ENCODE data around the gene MRPS26.

Gene MRPS26

DNA sequence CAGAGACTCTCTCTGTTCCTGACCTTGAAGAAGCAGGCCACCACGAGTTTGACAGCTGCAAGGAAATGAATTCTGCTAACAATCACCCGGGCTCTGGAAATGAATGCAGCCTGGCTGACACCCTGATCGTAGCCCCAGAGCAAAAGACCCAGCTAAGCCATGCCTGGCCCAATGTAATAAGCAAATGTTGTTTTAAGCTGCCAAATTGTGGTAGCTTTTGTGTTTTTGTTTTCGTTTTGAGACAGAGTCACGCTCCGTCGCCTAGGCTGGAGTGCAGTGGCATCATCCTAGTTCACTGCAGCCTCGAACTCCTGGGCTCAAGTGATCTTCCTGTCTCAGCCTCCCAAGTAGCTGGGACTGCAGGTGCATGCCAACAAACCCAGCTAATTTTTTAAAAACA lies 22.2 kb downstream of the MRPS26 start:
- WGBS (ENCODE audit: extremely low coverage, insufficient coverage, insufficient read length) = no CpG with 5 or more reads among the region's 8 CpGs
- Histone ChIP-seq H3K23ac (ENCODE audit: low read length) (no peak overlapping the region), H3K36me3 (ENCODE audit: control insufficient read depth in 1 of 2, insufficient read depth in 2 of 2, low read length in 2 of 2) (no peaks in the 10 kb centered on the region)

GRCh38 chr20:3068986-3069900 lies 23.4 kb downstream of the MRPS26 start:
- Histone ChIP-seq H2AFZ (ENCODE audit: insufficient read depth, low read length, poor library complexity) (no peak overlapping the region), H3K79me1 (ENCODE audit: low read length) (no peaks in the 10 kb centered on the region), H4K91ac (ENCODE audit: low read depth, low read length) (no peak overlapping the region), H2BK12ac (ENCODE audit: low read length) (no peak overlapping the region), H3K36me3 (ENCODE audit: control insufficient read depth in 1 of 2, insufficient read depth in 2 of 2, low read length in 2 of 2) (no peaks in the 10 kb centered on the region), H3K9me3 (ENCODE audit: insufficient read depth, low read depth, low read length) (peaks cover 10% of the 10 kb centered on the region), H2BK120ac (ENCODE audit: insufficient read depth, low read length, poor library complexity) (no peak overlapping the region), H3K4me1 (ENCODE audit: control insufficient read depth in 1 of 2, insufficient read depth in 2 of 2, low read length in 2 of 2) (peaks cover 0 to 3% of the 10 kb centered on the region in 2 experiments), H3K27me3 (ENCODE audit: insufficient read depth, low read length) (peaks cover 19% of the 10 kb centered on the region), H3K9ac (ENCODE audit: low read length) (no peak overlapping the region), H3K79me2 (ENCODE audit: control insufficient read depth, insufficient read depth, low read length, poor library complexity) (no peaks in the 10 kb centered on the region), H4K8ac (ENCODE audit: low read depth, low read length) (no peak overlapping the region), H3K14ac (ENCODE audit: low read length) (no peak overlapping the region), H3K27ac (ENCODE audit: low read depth, low read length) (no peak overlapping the region), H2BK5ac (ENCODE audit: low read depth, low read length, poor library complexity) (no peak overlapping the region), H4K12ac (ENCODE audit: low read depth, low read length) (no peak overlapping the region), H3K4ac (ENCODE audit: low read depth, low read length) (no peak overlapping the region), H3K23ac (ENCODE audit: low read length) (no peak overlapping the region), H3K4me2 (ENCODE audit: low read length) (no peak overlapping the region), H3K18ac (ENCODE audit: low read length) (no peak overlapping the region), H3K4me3 (ENCODE audit: low read depth, low read length) (no peak overlapping the region), H2AK5ac (ENCODE audit: low read length) (no peak overlapping the region)
- no CpG with 5 or more reads among the region's 8 CpGs for whole genome bisulfite sequencing (ENCODE audit: extremely low coverage, insufficient coverage, insufficient read length)
- peak; percentile 88 to 93 for DNase-seq

More for the DNA sequence above, 22.2 kb downstream of the MRPS26 start:
- Histone ChIP-seq H3K9me3 (ENCODE audit: insufficient read depth, low read depth, low read length) (peaks cover 10% of the 10 kb centered on the region), H3K79me2 (ENCODE audit: control insufficient read depth, insufficient read depth, low read length, poor library complexity) (no peaks in the 10 kb centered on the region), H3K27ac (ENCODE audit: low read depth, low read length) (no peak overlapping the region), H3K4me2 (ENCODE audit: low read length) (no peak overlapping the region), H3K4ac (ENCODE audit: low read depth, low read length) (no peak overlapping the region), H3K27me3 (ENCODE audit: insufficient read depth, low read length) (peaks cover 19% of the 10 kb centered on the region), H2AK5ac (ENCODE audit: low read length) (no peak overlapping the region), H2BK120ac (ENCODE audit: insufficient read depth, low read length, poor library complexity) (no peak overlapping the region), H4K8ac (ENCODE audit: low read depth, low read length) (no peak overlapping the region), H3K9ac (ENCODE audit: low read length) (no peak overlapping the region), H3K18ac (ENCODE audit: low read length) (no peak overlapping the region), H3K79me1 (ENCODE audit: low read length) (no peaks in the 10 kb centered on the region), H4K12ac (ENCODE audit: low read depth, low read length) (no peak overlapping the region), H3K14ac (ENCODE audit: low read length) (no peak overlapping the region), H2BK12ac (ENCODE audit: low read length) (no peak overlapping the region), H4K91ac (ENCODE audit: low read depth, low read length) (no peak overlapping the region), H2BK5ac (ENCODE audit: low read depth, low read length, poor library complexity) (no peak overlapping the region), H2AFZ (ENCODE audit: insufficient read depth, low read length, poor library complexity) (no peak overlapping the region), H3K4me1 (ENCODE audit: control insufficient read depth in 1 of 2, insufficient read depth in 2 of 2, low read length in 2 of 2) (peaks cover 0 to 3% of the 10 kb centered on the region in 2 experiments), H3K4me3 (ENCODE audit: low read depth, low read length) (no peak overlapping the region)
- peak in 1 of 2 donors; percentile 24 for DNase-seq

DNA sequence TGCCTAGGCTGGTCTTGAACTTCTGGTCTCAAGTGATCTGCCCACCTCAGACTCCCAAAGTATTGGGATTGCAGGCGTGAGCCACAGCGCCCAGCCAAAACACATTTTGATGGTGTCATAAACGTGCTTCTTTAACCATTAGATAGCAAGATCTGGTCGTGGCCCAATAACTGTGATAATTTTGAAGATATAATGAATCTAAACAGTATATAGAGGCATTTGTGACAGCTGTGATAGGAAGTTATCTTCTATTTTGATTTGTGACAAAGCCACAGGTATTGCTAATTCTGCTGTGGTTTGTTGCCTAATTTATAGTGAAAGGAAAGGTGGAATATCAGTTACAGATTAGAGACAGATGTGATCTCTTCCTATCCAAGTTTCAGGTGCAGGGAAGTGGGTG lies 24.9 kb downstream of the MRPS26 start:
- peaks cover 19% of the 10 kb centered on the region for H3K27me3 ChIP-seq (ENCODE audit: insufficient read depth, low read length)
- no peak overlapping the region for H2BK120ac ChIP-seq (ENCODE audit: insufficient read depth, low read length, poor library complexity)
- no peak overlapping the region for H2AFZ ChIP-seq (ENCODE audit: insufficient read depth, low read length, poor library complexity)
- no peak overlapping the region for H3K27ac ChIP-seq (ENCODE audit: low read depth, low read length)
- no CpG with 5 or more reads among the region's 4 CpGs for WGBS (ENCODE audit: extremely low coverage, insufficient coverage, insufficient read length)
- H3K4me1 ChIP-seq (ENCODE audit: control insufficient read depth in 1 of 2, insufficient read depth in 2 of 2, low read length in 2 of 2) = peaks cover 0 to 3% of the 10 kb centered on the region in 2 experiments
- peaks cover 10% of the 10 kb centered on the region for H3K9me3 ChIP-seq (ENCODE audit: insufficient read depth, low read depth, low read length)
- H4K8ac ChIP-seq (ENCODE audit: low read depth, low read length) = no peak overlapping the region
- no peak overlapping the region for H3K23ac ChIP-seq (ENCODE audit: low read length)
- H3K9ac ChIP-seq (ENCODE audit: low read length) = no peak overlapping the region
- H3K14ac ChIP-seq (ENCODE audit: low read length) = no peak overlapping the region
- DNase-seq = no peak
- no peak overlapping the region for H2BK12ac ChIP-seq (ENCODE audit: low read length)
- no peaks in the 10 kb centered on the region for H3K79me2 ChIP-seq (ENCODE audit: control insufficient read depth, insufficient read depth, low read length, poor library complexity)
- no peak overlapping the region for H3K4me3 ChIP-seq (ENCODE audit: low read depth, low read length)
- no peak overlapping the region for H4K91ac ChIP-seq (ENCODE audit: low read depth, low read length)
- no peak overlapping the region for H3K4me2 ChIP-seq (ENCODE audit: low read length)
- H3K36me3 ChIP-seq (ENCODE audit: control insufficient read depth in 1 of 2, insufficient read depth in 2 of 2, low read length in 2 of 2) = no peaks in the 10 kb centered on the region
- H2AK5ac ChIP-seq (ENCODE audit: low read length) = no peak overlapping the region
- H3K79me1 ChIP-seq (ENCODE audit: low read length) = no peaks in the 10 kb centered on the region
- no peak overlapping the region for H4K12ac ChIP-seq (ENCODE audit: low read depth, low read length)
- H3K18ac ChIP-seq (ENCODE audit: low read length) = no peak overlapping the region
- H3K4ac ChIP-seq (ENCODE audit: low read depth, low read length) = no peak overlapping the region
- H2BK5ac ChIP-seq (ENCODE audit: low read depth, low read length, poor library complexity) = no peak overlapping the region

DNA sequence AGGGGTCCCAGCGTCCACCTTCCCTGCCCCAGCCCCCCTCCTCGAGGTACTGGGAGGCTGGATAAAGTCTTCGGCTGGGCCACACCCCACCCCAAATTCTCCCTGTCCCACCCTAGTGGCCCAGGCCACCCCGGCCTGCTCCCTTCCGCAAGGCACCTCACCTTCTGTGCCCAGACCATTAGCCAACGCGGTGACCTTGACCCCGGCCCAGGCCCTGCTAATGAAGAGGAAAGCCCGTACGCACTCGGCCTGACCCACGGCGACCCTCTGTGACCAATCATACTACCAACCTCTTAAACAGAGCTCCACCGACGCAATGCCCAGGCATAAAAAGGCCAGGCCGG lies 25.4 kb downstream of the MRPS26 start:
- no peak overlapping the region for H2AFZ ChIP-seq (ENCODE audit: insufficient read depth, low read length, poor library complexity)
- peaks cover 19% of the 10 kb centered on the region for H3K27me3 ChIP-seq (ENCODE audit: insufficient read depth, low read length)
- H3K27ac ChIP-seq (ENCODE audit: low read depth, low read length) = no peak overlapping the region
- H3K4ac ChIP-seq (ENCODE audit: low read depth, low read length) = no peak overlapping the region
- H2BK12ac ChIP-seq (ENCODE audit: low read length) = no peak overlapping the region
- H3K18ac ChIP-seq (ENCODE audit: low read length) = no peak overlapping the region
- no peaks in the 10 kb centered on the region for H3K36me3 ChIP-seq (ENCODE audit: control insufficient read depth in 1 of 2, insufficient read depth in 2 of 2, low read length in 2 of 2)
- H2BK5ac ChIP-seq (ENCODE audit: low read depth, low read length, poor library complexity) = no peak overlapping the region
- no peak overlapping the region for H4K8ac ChIP-seq (ENCODE audit: low read depth, low read length)
- H3K23ac ChIP-seq (ENCODE audit: low read length) = no peak overlapping the region
- H3K79me1 ChIP-seq (ENCODE audit: low read length) = no peaks in the 10 kb centered on the region
- H4K12ac ChIP-seq (ENCODE audit: low read depth, low read length) = no peak overlapping the region
- no peaks in the 10 kb centered on the region for H3K79me2 ChIP-seq (ENCODE audit: control insufficient read depth, insufficient read depth, low read length, poor library complexity)
- H3K9me3 ChIP-seq (ENCODE audit: insufficient read depth, low read depth, low read length) = peaks cover 10% of the 10 kb centered on the region
- no peak overlapping the region for H2AK5ac ChIP-seq (ENCODE audit: low read length)
- WGBS (ENCODE audit: extremely low coverage, insufficient coverage, insufficient read length) = no CpG with 5 or more reads among the region's 16 CpGs
- no peak overlapping the region for H4K91ac ChIP-seq (ENCODE audit: low read depth, low read length)
- no peak overlapping the region for H2BK120ac ChIP-seq (ENCODE audit: insufficient read depth, low read length, poor library complexity)
- DNase-seq = no peak
- no peak overlapping the region for H3K9ac ChIP-seq (ENCODE audit: low read length)
- no peak overlapping the region for H3K4me2 ChIP-seq (ENCODE audit: low read length)
- no peak overlapping the region for H3K14ac ChIP-seq (ENCODE audit: low read length)
- no peak overlapping the region for H3K4me3 ChIP-seq (ENCODE audit: low read depth, low read length)
- H3K4me1 ChIP-seq (ENCODE audit: control insufficient read depth in 1 of 2, insufficient read depth in 2 of 2, low read length in 2 of 2) = peaks cover 0 to 3% of the 10 kb centered on the region in 2 experiments

Measured in trophoblast cell (in vitro differentiated cells and primary cell).